ACHN (cell line): Measurements from ENCODE around the gene GMEB2.
"Not testable (repeated sequence)": the region's sequence is repeated elsewhere in the genome, so short reads cannot be mapped to it uniquely, and the experiment has no call there.

Experiments
- DNase-seq: peaks from one replicate; pipeline ENCODE4 v3.0.0-alpha.2; 2015
- in situ Hi-C: cut with HindIII; loops from 2 replicates; pipeline ENCODE4 v1.10.0; 2017; ENCODE audit warnings: low sequenced_read_pairs, low pct_ligation_motif_present, low pct_unique_long_range_greater_than_20kb

Gene GMEB2

GRCh38 chr20:63626424-63627128 lies at the start of gene GMEB2:
Gene GMEB2 (minus strand): TSS chr20:63627101. CDS start chr20:63619397, 7,704 bp downstream.
- no peak for DNase-seq
- in situ Hi-C loops = no loop called here

GRCh38 chr20:63675681-63676368 lies 48.9 kb upstream of the GMEB2 start:
- in situ Hi-C loops = no loop called here

GRCh38 chr20:63673951-63674350 lies 47.0 kb upstream of the GMEB2 start:
- in situ Hi-C loops = no loop called here

More at GRCh38 chr20:63675681-63676368, 48.9 kb upstream of the GMEB2 start:
- no peak for DNase-seq

GRCh38 chr20:63672666-63673065 lies 45.8 kb upstream of the GMEB2 start:
- in situ Hi-C loops = no loop called here

More at GRCh38 chr20:63673951-63674350, 47.0 kb upstream of the GMEB2 start:
- DNase-seq = no peak

GRCh38 chr20:63671695-63672094 lies 44.8 kb upstream of the GMEB2 start:
- DNase-seq, in situ Hi-C loops: not testable (repeated sequence)

More at GRCh38 chr20:63672666-63673065, 45.8 kb upstream of the GMEB2 start:
- DNase-seq = no peak

GRCh38 chr20:63668351-63668750 lies 41.5 kb upstream of the GMEB2 start:
- DNase-seq = no peak
- in situ Hi-C loops = no loop called here

- no peak for DNase-seq
- in situ Hi-C loops = no loop called here
These were observed 41.0 kb upstream of the GMEB2 start for GRCh38 chr20:63667858-63668257.

GRCh38 chr20:63665708-63666107 lies 38.8 kb upstream of the GMEB2 start:
- in situ Hi-C loops = no loop called here
- DNase-seq = no peak

- no peak for DNase-seq
- in situ Hi-C loops = no loop called here
These were observed 38.1 kb upstream of the GMEB2 start for GRCh38 chr20:63664861-63665594.

- no peak for DNase-seq
- in situ Hi-C loops = no loop called here
These were observed 37.4 kb upstream of the GMEB2 start for GRCh38 chr20:63664143-63664851.

- DNase-seq = no peak
- in situ Hi-C loops = no loop called here
These were observed 36.6 kb upstream of the GMEB2 start for GRCh38 chr20:63663332-63664066.

GRCh38 chr20:63662813-63663189 lies 35.9 kb upstream of the GMEB2 start:
- in situ Hi-C loops = no loop called here
- no peak for DNase-seq

- no peak for DNase-seq
- in situ Hi-C loops = no loop called here
These were observed 35.3 kb upstream of the GMEB2 start for GRCh38 chr20:63661959-63662812.

- no peak for DNase-seq
- in situ Hi-C loops = no loop called here
These were observed 34.2 kb upstream of the GMEB2 start for GRCh38 chr20:63661108-63661507.

GRCh38 chr20:63660622-63661021 lies 33.7 kb upstream of the GMEB2 start:
- DNase-seq = no peak
- in situ Hi-C loops = no loop called here

GRCh38 chr20:63660174-63660573 lies 33.3 kb upstream of the GMEB2 start:
- DNase-seq, in situ Hi-C loops: not testable (repeated sequence)

GRCh38 chr20:63659370-63659769 lies 32.5 kb upstream of the GMEB2 start:
- DNase-seq = no peak
- in situ Hi-C loops = no loop called here
